ENCODE results near the gene PRPS1.
A peak's percentile ranks its signal among the peaks of the same experiment; 100 is the strongest.
"Not testable (repeated sequence)": the region's sequence is repeated elsewhere in the genome, so short reads cannot be mapped to it uniquely, and the experiment has no call there.

The PRPS1 gene

DNA sequence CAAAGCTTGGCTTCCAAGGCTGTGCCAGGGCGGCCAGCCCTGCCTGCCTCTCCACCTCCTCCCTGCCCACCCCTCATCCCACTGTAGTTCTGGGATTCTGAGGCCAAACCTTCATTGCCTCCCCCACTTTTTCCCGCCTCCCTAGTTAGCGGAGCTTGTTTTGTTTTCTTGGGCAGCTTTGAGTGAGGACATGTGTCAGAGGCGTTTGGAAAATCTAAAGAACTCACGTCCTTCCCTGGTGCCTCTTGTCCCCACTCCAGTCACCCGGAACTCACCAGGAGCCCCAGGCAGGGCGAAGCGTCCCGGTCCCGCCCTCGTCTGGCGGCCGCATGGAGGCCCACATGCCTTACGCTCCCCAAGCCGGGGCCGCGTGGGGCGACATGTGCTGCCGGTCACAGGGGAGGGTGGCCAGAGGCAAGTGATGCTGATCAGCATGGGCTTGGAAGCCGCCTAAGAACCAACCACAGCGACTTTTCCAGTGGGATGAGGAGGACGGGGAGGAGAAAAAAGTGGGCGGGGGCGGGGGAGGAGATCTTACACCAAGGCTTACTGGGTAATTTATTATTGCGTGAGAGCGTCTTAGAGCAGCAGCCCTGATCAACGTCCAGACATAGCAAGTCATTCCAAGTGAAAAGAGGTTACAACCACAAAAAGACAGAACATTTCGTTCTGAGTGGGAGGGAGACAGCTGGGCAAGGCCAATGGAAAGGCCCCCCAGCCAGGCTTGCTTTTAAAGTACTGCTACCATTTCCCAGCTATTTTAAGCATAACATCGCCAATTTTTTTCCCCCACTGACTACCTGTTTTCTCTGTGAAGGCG lies 48.5 kb downstream of the PRPS1 start:
- DNase-seq = peak; percentile 27

DNA sequence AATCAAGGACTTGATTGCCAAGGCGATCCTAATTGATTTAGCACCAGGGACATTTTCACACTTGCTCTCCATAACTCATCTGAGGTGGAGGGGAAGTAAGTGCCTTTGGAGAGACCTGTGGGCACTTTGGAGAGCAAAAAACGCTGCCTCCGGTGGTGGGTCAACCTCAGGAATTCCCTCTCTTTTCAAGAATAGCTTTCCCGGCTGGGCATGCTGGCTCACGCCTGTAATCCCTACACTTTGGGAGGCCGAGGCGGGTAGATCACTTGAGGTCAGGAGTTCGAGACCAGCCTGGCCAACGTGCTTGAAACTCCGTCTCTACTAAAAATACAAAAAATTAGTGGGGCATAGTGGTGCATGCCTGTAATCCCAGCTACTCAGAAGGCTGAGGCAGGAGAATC lies 49.2 kb downstream of the PRPS1 start:
- DNase-seq = no peak

DNA sequence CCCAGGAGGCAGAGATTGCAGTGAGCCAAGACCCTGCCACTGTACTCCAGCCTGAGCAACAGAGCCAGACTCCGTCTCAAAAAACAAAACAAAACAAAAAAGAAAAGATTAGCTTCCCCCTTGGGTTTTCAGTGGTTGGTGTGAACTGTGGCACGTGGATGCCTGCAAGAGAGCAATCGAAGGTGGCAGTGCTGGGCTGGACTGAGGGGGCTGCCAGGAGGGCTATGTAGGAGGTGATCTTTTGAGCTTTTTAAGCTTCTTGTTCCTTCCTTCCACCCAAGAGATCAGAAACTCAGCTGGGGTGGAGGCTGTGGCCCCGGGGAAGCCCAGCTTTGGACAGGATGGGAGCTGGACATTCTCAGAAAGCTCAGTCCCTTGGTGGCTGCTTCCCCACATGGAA lies 49.6 kb downstream of the PRPS1 start:
- DNase-seq = no peak

DNA sequence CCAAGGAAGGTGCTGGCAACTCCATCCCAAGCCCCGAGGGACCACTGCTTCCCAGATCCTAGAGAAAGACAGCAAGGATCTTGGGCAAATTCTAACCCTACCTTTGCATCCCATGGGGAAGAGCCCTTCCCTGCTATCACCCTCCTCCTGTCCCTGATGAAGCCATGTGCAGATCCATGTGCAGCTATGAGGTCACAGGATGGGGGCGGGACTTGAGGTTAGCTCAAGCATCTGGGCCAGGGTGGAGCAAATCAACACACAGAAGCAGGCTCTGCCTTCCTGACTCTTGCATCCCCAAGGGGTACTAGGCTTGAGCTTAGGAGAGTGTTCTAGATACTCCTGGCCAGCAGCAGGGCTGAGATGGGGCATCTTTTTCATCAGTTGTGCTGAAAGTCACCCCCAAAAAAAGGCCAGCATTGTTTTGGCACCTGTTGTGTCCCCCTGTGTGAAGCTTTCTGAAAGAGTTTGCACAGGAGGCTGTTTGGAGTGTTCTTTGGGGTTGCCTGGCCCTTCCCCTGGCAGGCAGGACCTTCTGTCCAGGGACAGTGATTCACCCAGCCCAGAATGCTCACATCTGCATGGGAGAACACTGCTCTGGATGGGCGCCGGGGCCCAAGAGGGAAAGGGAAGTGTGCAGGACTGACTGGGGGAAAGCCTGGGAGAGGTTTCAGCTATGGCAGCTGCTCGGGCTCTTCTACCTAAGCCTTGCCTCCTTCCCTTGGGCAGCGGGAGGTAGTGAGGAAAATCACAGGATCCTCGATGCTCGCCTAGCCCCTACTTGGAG lies 50.8 kb downstream of the PRPS1 start:
- no peak for DNase-seq

DNA sequence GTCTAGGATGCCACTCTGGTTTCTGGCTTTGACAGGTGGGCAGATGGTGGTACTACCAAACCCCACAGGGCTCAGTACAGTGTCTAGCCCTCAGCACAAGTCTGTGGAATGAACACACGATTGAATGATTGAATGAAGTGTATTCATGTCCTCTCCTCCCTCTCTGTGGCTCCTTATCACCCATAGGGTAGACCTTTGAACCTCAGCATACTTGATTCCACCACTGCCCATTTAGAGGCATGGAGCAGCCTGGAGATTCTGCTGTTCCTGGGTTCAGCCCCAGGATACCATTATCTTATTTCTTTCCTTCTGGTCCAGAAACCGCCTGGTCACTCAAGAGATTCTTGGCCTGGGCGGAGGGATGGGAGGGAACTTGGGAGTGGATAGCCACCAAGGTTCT lies 53.9 kb downstream of the PRPS1 start:
- no peak for DNase-seq

DNA sequence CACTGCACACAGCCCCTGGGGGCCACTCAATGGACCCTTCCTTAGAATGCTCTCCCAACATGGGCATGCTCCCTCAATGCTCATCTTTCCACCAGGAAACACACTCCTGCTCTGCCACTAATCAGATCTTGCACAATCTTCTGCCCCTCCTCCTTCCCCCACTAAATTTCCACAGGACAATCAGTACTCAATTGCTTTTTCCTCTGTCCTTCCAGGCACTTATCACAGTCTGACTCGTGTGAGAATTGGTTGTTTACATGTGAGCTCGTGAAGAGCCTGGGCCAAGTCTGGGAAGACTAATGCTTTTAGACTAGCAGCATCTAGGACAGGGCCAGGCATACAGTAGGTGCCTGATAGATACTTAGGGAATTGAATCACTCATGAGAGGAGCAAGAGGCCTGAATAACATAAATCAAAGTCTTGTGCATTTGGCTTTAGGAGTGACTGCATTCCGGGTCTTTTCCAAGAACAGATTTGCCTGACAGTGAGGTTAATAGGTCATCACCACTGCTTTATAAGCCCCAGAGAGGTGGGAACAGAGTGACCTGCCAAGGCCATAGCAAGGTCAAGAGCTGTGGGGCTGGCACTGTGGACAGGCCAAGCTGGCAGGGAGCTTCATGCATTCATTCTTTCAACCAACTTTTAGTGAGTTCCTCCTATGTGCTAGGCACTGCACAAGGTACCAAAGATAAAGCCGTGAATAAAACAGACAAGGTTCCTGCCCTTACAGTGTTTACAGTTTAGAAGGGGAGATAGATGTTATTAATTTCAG lies 55.0 kb downstream of the PRPS1 start:
- no peak for DNase-seq

DNA sequence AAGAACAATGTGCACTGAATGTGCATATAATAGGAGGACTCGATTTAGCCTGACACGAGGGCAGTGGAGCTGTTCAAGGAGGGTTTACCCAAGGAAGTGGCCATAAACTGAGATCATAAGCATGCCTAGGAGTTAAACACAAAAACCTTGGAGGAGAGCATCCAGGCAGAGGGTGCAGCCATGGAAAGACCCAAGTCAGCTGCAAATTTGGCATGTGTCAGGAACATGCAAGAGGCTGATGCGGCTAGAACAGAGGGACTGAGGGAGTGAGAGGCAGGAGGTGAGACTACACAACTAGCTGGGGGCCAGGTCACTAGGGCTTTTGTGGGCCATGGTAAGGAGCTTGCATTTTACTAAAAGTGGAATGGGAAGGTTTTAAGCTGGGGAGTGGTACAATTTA lies 55.6 kb downstream of the PRPS1 start:
- no peak for DNase-seq

DNA sequence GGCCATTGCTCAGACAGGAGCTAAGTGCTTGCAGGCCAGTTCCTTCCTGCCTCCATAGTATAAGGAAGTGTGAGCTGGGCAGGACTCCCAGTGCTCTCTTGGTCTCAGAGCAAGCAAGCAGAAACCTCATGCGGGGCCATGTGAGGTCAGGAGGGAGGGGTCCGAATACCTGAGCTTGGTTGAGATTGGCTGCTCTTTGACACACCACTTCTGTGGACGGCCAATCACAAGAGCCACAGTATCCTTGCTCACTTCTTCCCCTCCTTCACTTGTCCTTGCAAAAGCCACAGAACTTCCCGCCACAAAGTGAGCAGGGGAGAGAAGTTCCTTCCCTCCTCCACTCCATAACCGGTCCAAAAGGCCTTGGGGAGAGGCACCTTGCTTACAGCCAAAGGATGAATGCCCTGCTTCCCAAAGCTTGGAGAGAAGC lies 56.7 kb downstream of the PRPS1 start:
- DNase-seq = no peak

DNA sequence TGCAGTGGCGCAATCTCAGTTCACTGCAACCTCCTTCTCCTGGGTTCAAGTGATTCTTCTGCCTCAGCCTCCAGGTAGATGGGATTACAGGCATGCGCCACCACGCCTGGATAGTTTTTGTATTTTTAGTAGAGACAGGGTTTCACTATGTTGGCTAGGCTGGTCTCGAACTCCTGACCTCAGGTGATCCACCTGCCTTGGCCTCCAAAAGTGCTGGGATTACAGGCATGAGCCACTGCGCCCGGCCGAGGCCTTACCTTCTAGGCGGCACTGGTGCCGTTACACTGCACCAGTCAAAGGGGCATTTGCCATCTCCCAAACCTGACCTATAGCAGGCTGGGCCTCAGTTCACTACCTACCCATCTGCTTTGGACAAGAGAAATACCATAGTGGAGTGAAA lies 57.3 kb downstream of the PRPS1 start:
- not testable (repeated sequence) for DNase-seq

DNA sequence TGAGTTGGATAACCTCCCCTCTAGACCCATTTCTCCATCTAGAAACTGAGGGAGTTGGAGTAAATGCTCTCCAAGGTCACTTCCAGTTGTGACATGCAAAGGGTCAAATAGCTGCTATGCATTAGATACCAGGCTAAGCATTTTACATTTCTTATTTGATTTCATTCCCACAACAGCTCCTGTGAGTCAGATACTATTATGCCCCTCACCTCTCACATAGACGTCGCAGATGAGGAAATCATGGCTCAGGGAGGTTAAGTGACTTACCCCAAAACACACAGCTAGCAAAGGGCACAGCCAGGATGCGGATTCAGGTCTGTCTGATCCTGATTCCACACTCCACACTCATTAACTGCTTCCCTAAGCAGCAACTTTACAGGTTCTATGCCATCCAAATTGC lies 57.7 kb downstream of the PRPS1 start:
- no peak for DNase-seq

DNA sequence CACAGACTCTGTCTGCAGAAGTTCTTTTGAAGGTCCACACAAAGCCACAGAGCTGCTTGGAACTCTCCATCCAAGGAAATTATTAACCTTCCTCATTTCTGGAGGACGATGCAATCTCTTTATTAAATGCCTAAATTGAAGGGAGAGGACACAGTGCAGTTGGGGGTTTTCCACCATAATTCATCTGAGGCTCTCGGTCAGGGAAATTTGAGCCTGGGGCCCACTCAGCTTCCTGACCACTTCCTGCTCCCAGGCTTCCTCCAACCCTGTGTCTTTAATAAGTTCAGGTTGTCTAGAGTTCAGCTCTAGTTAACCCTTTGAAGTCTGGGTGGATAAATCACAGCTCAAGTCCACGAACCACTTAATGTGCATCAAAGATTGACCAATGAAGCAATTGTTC lies 58.5 kb downstream of the PRPS1 start:
- DNase-seq = no peak

DNA sequence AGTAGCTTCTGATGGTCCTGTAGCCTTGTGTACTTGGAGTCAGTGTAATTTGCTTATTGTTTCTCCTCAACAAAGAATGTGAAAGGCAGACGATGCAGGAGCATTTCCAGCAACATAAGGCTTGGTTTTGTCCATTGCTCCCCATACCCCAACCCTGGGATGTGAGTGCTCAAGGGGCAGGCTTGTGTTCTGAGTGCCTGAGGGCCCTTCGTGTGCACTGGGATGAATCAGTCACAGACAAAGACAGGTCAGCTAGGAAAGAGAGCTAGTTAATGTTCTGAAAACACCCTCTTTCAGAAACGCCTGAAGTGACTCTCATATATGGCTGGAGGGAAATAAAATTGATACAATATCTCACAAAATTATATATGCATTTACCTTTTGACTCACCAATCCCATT lies 59.1 kb downstream of the PRPS1 start:
- no peak for DNase-seq

DNA sequence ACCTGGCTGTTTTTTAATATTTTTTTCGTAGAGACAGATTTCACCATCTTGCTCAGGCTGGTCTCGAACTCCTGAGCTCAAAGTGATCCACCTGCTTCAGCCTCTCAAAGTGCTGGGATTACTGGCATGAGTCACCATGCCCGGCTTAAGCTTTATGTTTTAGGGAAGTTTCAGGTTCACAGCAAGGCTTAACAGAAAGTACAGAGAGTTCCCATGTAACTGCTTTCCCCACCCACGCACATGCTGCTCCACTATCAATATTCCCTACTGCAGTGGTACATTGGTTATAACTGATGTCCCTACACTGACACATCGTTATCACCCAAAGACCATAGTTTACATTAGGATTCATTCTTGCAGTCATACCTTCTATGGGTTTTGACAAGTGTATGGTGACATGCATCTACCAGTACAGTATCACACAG lies 62.7 kb downstream of the PRPS1 start:
- no peak for DNase-seq

DNA sequence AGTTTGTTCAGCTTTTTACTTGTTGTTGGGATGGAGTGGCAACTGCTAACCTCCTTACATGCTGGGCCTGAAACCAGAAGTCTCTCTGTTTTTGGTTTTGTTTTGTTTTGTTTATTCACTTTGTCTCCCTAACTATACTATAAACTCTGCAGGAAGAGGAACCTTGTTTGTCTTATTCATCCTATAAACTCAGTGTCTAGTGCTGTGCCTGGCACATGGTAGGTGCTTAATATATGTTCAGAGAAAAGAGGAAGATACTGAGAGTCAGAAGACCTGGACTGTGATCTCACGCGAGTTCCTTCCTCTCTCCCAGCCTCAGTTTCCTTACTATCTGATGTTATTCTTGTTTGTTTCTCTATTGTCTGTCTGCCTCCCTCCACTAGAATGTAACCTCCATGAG lies 71.3 kb downstream of the PRPS1 start:
- DNase-seq = no peak

DNA sequence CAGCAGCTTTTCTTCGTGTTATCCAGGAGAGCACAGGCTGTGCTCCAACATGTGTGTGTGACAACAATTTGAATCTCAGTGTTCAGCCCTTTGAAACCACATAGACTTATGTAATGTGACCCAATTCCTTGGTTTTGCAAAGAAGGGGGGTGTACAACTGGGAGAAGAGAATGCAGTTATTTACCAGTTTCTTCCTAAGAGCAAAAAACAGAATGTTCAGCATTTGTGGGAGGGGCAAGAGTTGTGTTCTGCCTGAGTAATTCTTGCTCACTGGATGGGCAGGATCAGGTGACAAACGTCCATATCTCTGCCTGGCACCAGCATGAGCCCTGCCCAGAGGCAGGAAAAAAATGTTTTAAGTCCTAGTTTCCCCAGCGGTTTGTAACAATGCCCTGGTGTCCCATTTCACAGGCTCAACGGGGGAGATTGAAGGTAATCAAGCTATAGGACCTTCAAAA lies 72.0 kb downstream of the PRPS1 start:
- DNase-seq = no peak

All from DMS79 (cell line).